HepG2 (cell line): ENCODE results near the gene ZNF189. TPM values are rescaled to one million over a fixed set of nuclear protein-coding genes. Genes with fewer than 3 reads are reported as not detected.
A peak's percentile ranks its signal among the peaks of the same experiment; 100 is the strongest.

Experiments
- ATAC-seq: fragments of 200-7000 bp; cut with Tn5 transposase; 3 replicates; pipeline ENCODE4 v1.9.1; 2020; ENCODE audit warnings: mild to moderate bottlenecking, moderate library complexity
- BruUV-seq: library from RNA; stranded (reverse); fragments of 400-500 nt; replicated peaks from 2 replicates; lab custom pipeline; 2021; lab: Mats Ljungman, UMichigan
- CTCF ChIA-PET: fragments of 300-600 bp; formaldehyde crosslinking; extraction: SDS; loops from one replicate; lab custom pipeline; 2021; ENCODE audit warnings: low total read pairs, inconsistent platforms, low intra/inter-chr PET ratio; lab: Yijun Ruan, JAX
- POLR2A ChIA-PET: fragments of 350-600 bp; sonication (Branson Sonifier 250); formaldehyde crosslinking; loops from one replicate; lab custom pipeline; 2020; ENCODE audit warnings: antibody characterized with exemption, inconsistent platforms; lab: Yijun Ruan, JAX
- DNase-seq: peaks from one replicate; pipeline ENCODE4 v3.0.0-alpha.2; 2015; ENCODE audit warnings: low spot score
- FAIRE-seq: peaks from 3 replicates; lab custom pipeline; 2011; peaks lifted over from hg19 to GRCh38; lab: Jason Lieb, UNC
- H2AFZ ChIP-seq: one replicate; pipeline ENCODE4 v1.6.1; 2011; ENCODE audit warnings: low read length, inconsistent platforms
- H3K27ac ChIP-seq: fragments of 300-600 bp; 3 replicates; pipeline ENCODE4 v1.8.0; 2011; ENCODE audit warnings: mixed run types, mild to moderate bottlenecking, mixed read lengths, low read length, inconsistent platforms; ENCODE audit not compliant: insufficient read depth; ENCODE audit errors: extremely low read length
- H3K27me3 ChIP-seq, 2 experiments: fragments of 200-600 bp in 1 of 2; 2 replicates in 1 of 2; 3 replicates in 1 of 2; pipeline versions ENCODE4 v1.6.0 to v1.8.0; 2011; ENCODE audit warnings: low read length in 2 of 2, mild to moderate bottlenecking in 2 of 2, moderate library complexity in 2 of 2, inconsistent platforms in 1 of 2; ENCODE audit not compliant: insufficient read depth in 2 of 2, control insufficient read depth in 1 of 2
- H3K36me3 ChIP-seq, 2 experiments: fragments of 200-600 bp in 1 of 2; replicated peaks in 1 of 2; 2 replicates in 1 of 2; 3 replicates in 1 of 2; pipeline versions ENCODE4 v1.5.1 to v1.8.0; 2011; ENCODE audit warnings: low read length in 2 of 2, inconsistent platforms in 1 of 2; ENCODE audit not compliant: insufficient read depth in 2 of 2, control insufficient read depth in 1 of 2
- H3K4me1 ChIP-seq: 2 replicates; pipeline ENCODE4 v1.5.1; 2012; ENCODE audit warnings: low read length, inconsistent platforms; ENCODE audit not compliant: insufficient read depth
- H3K4me2 ChIP-seq: 2 replicates; pipeline ENCODE4 v1.6.0; 2011; ENCODE audit warnings: low read depth, low read length, inconsistent platforms
- H3K4me3 ChIP-seq, 3 experiments: fragments of 200-600 bp in 1 of 3; sonication (generic), shearing (Covaris generic) in 1 of 3; replicated peaks in 1 of 3; 2 replicates each; pipeline ENCODE4 v1.5.1; 2011 to 2016; ENCODE audit warnings: low read length in 3 of 3, inconsistent platforms in 2 of 3, low read depth in 2 of 3, mild to moderate bottlenecking in 2 of 3, control low read depth in 1 of 3, mixed read lengths in 1 of 3; ENCODE audit not compliant: insufficient read depth in 1 of 3
- H3K79me2 ChIP-seq: one replicate; pipeline ENCODE4 v1.6.1; 2011; ENCODE audit warnings: low read length, inconsistent platforms; ENCODE audit not compliant: insufficient read depth
- H3K9ac ChIP-seq: 2 replicates; pipeline ENCODE4 v1.6.0; 2011; ENCODE audit warnings: mild to moderate bottlenecking, low read depth, low read length, inconsistent platforms; ENCODE audit not compliant: insufficient read depth
- H3K9me3 ChIP-seq: 2 replicates; pipeline ENCODE4 v1.5.1; 2012; ENCODE audit warnings: mild to moderate bottlenecking, low read length
- H4K20me1 ChIP-seq: 2 replicates; pipeline ENCODE4 v1.6.0; 2011; ENCODE audit warnings: inconsistent platforms, mild to moderate bottlenecking, low read length, moderate library complexity; ENCODE audit not compliant: insufficient read depth
- FOSL1 ChIP-seq: sonication (generic); formaldehyde crosslinking; IDR thresholded peaks from 2 replicates; pipeline ENCODE4 v1.9.0; 2021; ENCODE audit warnings: missing genetic modification reagents, borderline replicate concordance
- JUNB ChIP-seq: sonication (generic); formaldehyde crosslinking; IDR thresholded peaks from 2 replicates; pipeline ENCODE4 v1.8.0; 2022; ENCODE audit warnings: missing genetic modification reagents, mild to moderate bottlenecking, borderline replicate concordance
- TSC22D2 ChIP-seq: sonication (generic); formaldehyde crosslinking; IDR thresholded peaks from 2 replicates; pipeline ENCODE4 v1.5.1; 2020; ENCODE audit warnings: missing genetic modification reagents, mild to moderate bottlenecking, borderline replicate concordance
- ZBTB7B ChIP-seq: sonication (generic); formaldehyde crosslinking; IDR thresholded peaks from 2 replicates; pipeline ENCODE4 v1.4.0; 2020; ENCODE audit warnings: missing genetic modification reagents
- ZMYM2 ChIP-seq: sonication (generic); formaldehyde crosslinking; IDR thresholded peaks from 2 replicates; pipeline ENCODE4 v1.8.0; 2022; ENCODE audit warnings: mild to moderate bottlenecking, missing genetic modification reagents
- ZNF496 ChIP-seq: sonication (generic); formaldehyde crosslinking; IDR thresholded peaks from 2 replicates; pipeline ENCODE4 v1.8.1; 2023; ENCODE audit warnings: mild to moderate bottlenecking, moderate library complexity, missing genetic modification reagents; ENCODE audit not compliant: insufficient replicate concordance
- ZNF772 ChIP-seq: sonication (generic); formaldehyde crosslinking; IDR thresholded peaks from 2 replicates; pipeline ENCODE4 v1.5.0; 2020; ENCODE audit warnings: mild to moderate bottlenecking, missing genetic modification reagents
- WGBS: methylation state at CpG from one replicate; pipeline ENCODE4 v1.1.6; 2017; ENCODE audit warnings: low lambda C conversion rate; 5-methylcytosine and 5-hydroxymethylcytosine counted together
- in situ Hi-C: cut with HindIII; loops from 2 replicates; pipeline ENCODE4 v1.10.0; 2017; ENCODE audit warnings: low pct_unique_long_range_greater_than_20kb; ENCODE audit not compliant: extremely low pct_ligation_motif_present
- intact Hi-C: fragments of 100-400 bp; cut with micrococcal nuclease; formaldehyde crosslinking; loops from one replicate; pipeline ENCODE4 v1.10.0; 2022; ENCODE audit not compliant: unreplicated experiment
- polyA plus RNA-seq, 8 experiments: library from polyadenylated mRNA; depleted of rRNA in 3 of 8; stranded (reverse) in 7 of 8; unstranded in 1 of 8; fragments of >200 nt; fragmentation: Illumina TruSeq in 4 of 8; extraction: Trizol in 4 of 8; gene quantifications; 2 replicates each; pipeline versions ENCODE4 v1.2.1 to v1.2.3, GENCODE V29; 2011 to 2016; ENCODE audit warnings: low read depth in 4 of 8, missing spikeins in 1 of 8, mixed read lengths in 1 of 8; ENCODE audit not compliant: insufficient read depth in 1 of 8
- total RNA-seq, 5 experiments: library from RNA; depleted of rRNA; stranded (reverse); fragments of >200 nt; fragmentation: Illumina TruSeq; extraction: Trizol; gene quantifications; 2 replicates each; pipeline ENCODE4 v1.2.3, GENCODE V29; 2016; ENCODE audit warnings: low read depth in 1 of 5
- TF ChIP-seq, protein P1 (sequence below): sonication (generic); formaldehyde crosslinking; IDR thresholded peaks from 2 replicates; pipeline ENCODE4 v1.4.0; 2020; ENCODE audit warnings: missing genetic modification reagents
- TF ChIP-seq, protein P2 (sequence below): sonication (generic); formaldehyde crosslinking; IDR thresholded peaks from 2 replicates; pipeline ENCODE4 v1.4.0; 2020; ENCODE audit warnings: missing genetic modification reagents, low read depth, mild to moderate bottlenecking, borderline replicate concordance
- TF ChIP-seq, protein P3 (sequence below): sonication (generic); formaldehyde crosslinking; IDR thresholded peaks from 2 replicates; pipeline ENCODE4 v1.8.1; 2023; ENCODE audit warnings: mild to moderate bottlenecking, missing genetic modification reagents

Gene ZNF189
- total and polyA plus RNA-seq, 2 of the 13 experiments (the other 11 are each of a cell fraction or from before 2014, with no cell fraction given) = 8.4 to 50.0 TPM

DNA sequence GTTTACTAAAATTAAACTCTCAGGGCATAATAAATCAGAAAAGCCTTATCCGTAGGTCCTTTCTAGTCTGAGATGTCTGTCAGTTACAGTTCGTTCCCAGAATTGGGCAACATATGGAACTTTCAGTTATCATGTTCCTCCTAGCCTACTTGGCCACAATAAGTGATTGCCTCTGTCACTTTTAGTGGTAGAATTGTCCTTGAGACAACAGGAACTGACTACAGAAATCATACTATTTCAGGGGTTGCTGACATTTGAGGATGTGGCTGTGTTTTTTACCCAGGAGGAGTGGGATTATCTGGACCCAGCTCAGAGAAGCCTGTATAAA lies 956 bp downstream of the ZNF189 start:
- peak overlapping the region; percentile 82 to 90 (median 86) for H3K4me3 ChIP-seq
- WGBS = 0% methylated on average over 2 of the region's 2 CpGs
- H3K36me3 ChIP-seq = peaks cover 8 to 58% of the 10 kb centered on the region in 2 experiments
- no peaks in the 10 kb centered on the region; the same call in 1 of the 2 replicates for H3K9me3 ChIP-seq
- intact Hi-C loops = loop anchor here (2.0 to 5.0 kb wide), 2 partner anchors 75 to 133 kb away; partner anchors contain the start of gene RNF20
- peak overlapping the region; percentile 81 for H3K9ac ChIP-seq
- ChIA-PET POLR2A (interaction anchor here (0.7 to 2.6 kb wide), 8 partner anchors 10 to 371 kb away, joined by 3 to 54 read pairs (median 16); partner anchors contain the start of gene PLPPR1), CTCF (no interaction called here)
- H3K27ac ChIP-seq = peak overlapping the region; percentile 55
- peaks cover 72% of the 10 kb centered on the region for H3K4me1 ChIP-seq
- FAIRE-seq (no peak), ATAC-seq (no peak), DNase-seq (no peak)
- H4K20me1 ChIP-seq = 0 out of 2 replicates have a peak, but pooled peaks cover 7% of the 10 kb centered on the region
- H2AFZ ChIP-seq = no peak overlapping the region
- peaks cover 86% of the 10 kb centered on the region for H3K79me2 ChIP-seq
- H3K4me2 ChIP-seq = peak overlapping the region; percentile 94
- no peaks in the 10 kb centered on the region; a peak in 1 of 5 replicates for H3K27me3 ChIP-seq
- in situ Hi-C loops = loop anchor here (5.0 to 10.0 kb wide), 3 partner anchors 58 to 285 kb away; partner anchors contain the start of gene RNF20
- BruUV-seq = no TSS peak
- TF ChIP-seq, protein P1, sequence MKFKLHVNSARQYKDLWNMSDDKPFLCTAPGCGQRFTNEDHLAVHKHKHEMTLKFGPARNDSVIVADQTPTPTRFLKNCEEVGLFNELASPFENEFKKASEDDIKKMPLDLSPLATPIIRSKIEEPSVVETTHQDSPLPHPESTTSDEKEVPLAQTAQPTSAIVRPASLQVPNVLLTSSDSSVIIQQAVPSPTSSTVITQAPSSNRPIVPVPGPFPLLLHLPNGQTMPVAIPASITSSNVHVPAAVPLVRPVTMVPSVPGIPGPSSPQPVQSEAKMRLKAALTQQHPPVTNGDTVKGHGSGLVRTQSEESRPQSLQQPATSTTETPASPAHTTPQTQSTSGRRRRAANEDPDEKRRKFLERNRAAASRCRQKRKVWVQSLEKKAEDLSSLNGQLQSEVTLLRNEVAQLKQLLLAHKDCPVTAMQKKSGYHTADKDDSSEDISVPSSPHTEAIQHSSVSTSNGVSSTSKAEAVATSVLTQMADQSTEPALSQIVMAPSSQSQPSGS = no peak
- TF ChIP-seq JUNB = no peak
- TF ChIP-seq TSC22D2 (CRISPR knock-in tag) = no peak
- TF ChIP-seq, protein P2, sequence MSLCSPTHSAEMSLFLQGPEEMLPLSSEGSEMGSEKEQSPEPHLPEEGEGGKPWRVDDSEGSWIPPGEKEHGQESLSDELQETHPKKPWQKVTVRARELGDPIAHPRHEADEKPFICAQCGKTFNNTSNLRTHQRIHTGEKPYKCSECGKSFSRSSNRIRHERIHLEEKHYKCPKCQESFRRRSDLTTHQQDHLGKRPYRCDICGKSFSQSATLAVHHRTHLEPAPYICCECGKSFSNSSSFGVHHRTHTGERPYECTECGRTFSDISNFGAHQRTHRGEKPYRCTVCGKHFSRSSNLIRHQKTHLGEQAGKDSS (CRISPR knock-in tag) = no peak
- TF ChIP-seq ZNF772 (CRISPR knock-in tag) = no peak
- no peak for TF ChIP-seq FOSL1 (CRISPR knock-in tag)
- TF ChIP-seq, protein P3, sequence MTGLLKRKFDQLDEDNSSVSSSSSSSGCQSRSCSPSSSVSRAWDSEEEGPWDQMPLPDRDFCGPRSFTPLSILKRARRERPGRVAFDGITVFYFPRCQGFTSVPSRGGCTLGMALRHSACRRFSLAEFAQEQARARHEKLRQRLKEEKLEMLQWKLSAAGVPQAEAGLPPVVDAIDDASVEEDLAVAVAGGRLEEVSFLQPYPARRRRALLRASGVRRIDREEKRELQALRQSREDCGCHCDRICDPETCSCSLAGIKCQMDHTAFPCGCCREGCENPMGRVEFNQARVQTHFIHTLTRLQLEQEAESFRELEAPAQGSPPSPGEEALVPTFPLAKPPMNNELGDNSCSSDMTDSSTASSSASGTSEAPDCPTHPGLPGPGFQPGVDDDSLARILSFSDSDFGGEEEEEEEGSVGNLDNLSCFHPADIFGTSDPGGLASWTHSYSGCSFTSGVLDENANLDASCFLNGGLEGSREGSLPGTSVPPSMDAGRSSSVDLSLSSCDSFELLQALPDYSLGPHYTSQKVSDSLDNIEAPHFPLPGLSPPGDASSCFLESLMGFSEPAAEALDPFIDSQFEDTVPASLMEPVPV (CRISPR knock-in tag) = no peak
- no peak for TF ChIP-seq ZBTB7B (CRISPR knock-in tag)
- TF ChIP-seq ZMYM2 (CRISPR knock-in tag) = no peak
- no peak for TF ChIP-seq ZNF496 (CRISPR knock-in tag)
